IgD-negative memory B cell (primary cell): ENCODE data around the gene HECTD4. TPM values are rescaled to one million over a fixed set of nuclear protein-coding genes. Genes with fewer than 3 reads are reported as not detected.

Source experiments
- H3K27ac Mint-ChIP-seq, 3 donors: one replicate each; pipeline ENCODE4 v1.8.0; 2020 to 2022; ENCODE audit warnings: mild to moderate bottlenecking in 3 of 3, mixed read lengths in 3 of 3, moderate library complexity in 1 of 3
- H3K27me3 Mint-ChIP-seq: one replicate; pipeline ENCODE4 v1.8.0; 2021; ENCODE audit warnings: mixed read lengths
- H3K36me3 Mint-ChIP-seq: one replicate; pipeline ENCODE4 v1.8.0; 2020; ENCODE audit warnings: mild to moderate bottlenecking, mixed read lengths
- H3K4me1 Mint-ChIP-seq, 3 donors: one replicate each; pipeline ENCODE4 v1.8.0; 2020 to 2022; ENCODE audit warnings: mixed read lengths in 3 of 3, mild to moderate bottlenecking in 1 of 3
- H3K4me3 Mint-ChIP-seq, 4 donors: one replicate each; pipeline ENCODE4 v1.8.0; 2020 to 2022; ENCODE audit warnings: mild to moderate bottlenecking in 4 of 4, mixed read lengths in 4 of 4, moderate library complexity in 3 of 4
- H3K9me3 Mint-ChIP-seq, 3 donors: one replicate each; pipeline ENCODE4 v1.8.0; 2020 to 2021; ENCODE audit warnings: mixed read lengths in 3 of 3, mild to moderate bottlenecking in 1 of 3
- polyA plus RNA-seq: library from polyadenylated mRNA; unstranded; fragments of 300-500 nt; fragmentation: Illumina TruSeq; gene quantifications from one replicate; pipeline ENCODE4 v1.2.3, GENCODE V29; 2021

Gene HECTD4
- polyA plus RNA-seq, 1 donor from 2014 or later, result 6.8 TPM

GRCh38 chr12:112131686-112132085 is 250.5 kb downstream of the HECTD4 start:
- Mint-ChIP-seq H3K27ac (peak overlapping the region in 2 of 3 donors; percentile 86 to 88), H3K36me3 (peaks cover 3% of the 10 kb centered on the region), H3K27me3 (no peaks in the 10 kb centered on the region), H3K4me1 (peaks cover 28 to 44% (median 38%) of the 10 kb centered on the region in 3 donors), H3K9me3 (no peaks in the 10 kb centered on the region), H3K4me3 (peak overlapping the region in 2 of 4 donors; percentile 77 to 90)

- peaks cover 28 to 50% (median 44%) of the 10 kb centered on the region in 3 donors for H3K4me1 Mint-ChIP-seq
- H3K27ac Mint-ChIP-seq, result peak overlapping the region; percentile 68 to 88 (median 86)
- H3K4me3 Mint-ChIP-seq, result peak overlapping the region; percentile 55 to 90 (median 86)
- no peaks in the 10 kb centered on the region for H3K9me3 Mint-ChIP-seq
- H3K36me3 Mint-ChIP-seq, result peaks cover 3% of the 10 kb centered on the region
- no peaks in the 10 kb centered on the region for H3K27me3 Mint-ChIP-seq
Observed at GRCh38 chr12:112130441-112130998, 251.7 kb downstream of the HECTD4 start.

GRCh38 chr12:112126911-112127310 is 255.3 kb downstream of the HECTD4 start:
- peak overlapping the region; percentile 88 to 90 (median 90) for H3K4me3 Mint-ChIP-seq
- H3K9me3 Mint-ChIP-seq, result no peaks in the 10 kb centered on the region
- peaks cover 37 to 41% (median 39%) of the 10 kb centered on the region in 3 donors for H3K4me1 Mint-ChIP-seq
- H3K27me3 Mint-ChIP-seq, result no peaks in the 10 kb centered on the region
- peak overlapping the region; percentile 52 to 90 (median 88) for H3K27ac Mint-ChIP-seq
- H3K36me3 Mint-ChIP-seq, result peaks cover 3% of the 10 kb centered on the region

GRCh38 chr12:112126000-112126438 is 256.2 kb downstream of the HECTD4 start:
- Mint-ChIP-seq H3K9me3 (no peaks in the 10 kb centered on the region), H3K27ac (peak overlapping the region; percentile 52 to 88 (median 88)), H3K4me3 (peak overlapping the region; percentile 88 to 90 (median 90)), H3K4me1 (peaks cover 29 to 35% (median 33%) of the 10 kb centered on the region in 3 donors), H3K27me3 (no peaks in the 10 kb centered on the region), H3K36me3 (peaks cover under 1% of the 10 kb centered on the region)

GRCh38 chr12:112125250-112125999 is 256.8 kb downstream of the HECTD4 start, which contains the start of gene TRAFD1:
Gene TRAFD1, plus strand, starts transcription at chr12:112125560. Its CDS starts 4,963 bp downstream, at chr12:112130523.
- Mint-ChIP-seq H3K27ac (peak within 1 kb of the TSS; percentile 52 to 94 (median 88)), H3K36me3 (no peaks in the 10 kb centered on the region), H3K27me3 (no peaks in the 10 kb centered on the region), H3K9me3 (no peaks in the 10 kb centered on the region), H3K4me1 (peaks cover 27 to 31% (median 30%) of the 10 kb centered on the region in 3 donors), H3K4me3 (peak within 1 kb of the TSS; percentile 88 to 94 (median 90))

- Mint-ChIP-seq H3K36me3 (no peaks in the 10 kb centered on the region), H3K27ac (peak overlapping the region in 2 of 3 donors; percentile 52 to 88), H3K4me3 (peak overlapping the region in 3 of 4 donors; percentile 90 to 94 (median 90)), H3K27me3 (no peaks in the 10 kb centered on the region), H3K9me3 (no peaks in the 10 kb centered on the region), H3K4me1 (peaks cover 27 to 30% (median 27%) of the 10 kb centered on the region in 3 donors)
Observed at GRCh38 chr12:112124918-112125249, 257.3 kb downstream of the HECTD4 start.

GRCh38 chr12:112122823-112123690 is 259.2 kb downstream of the HECTD4 start:
- H3K27ac Mint-ChIP-seq, result no peak overlapping the region
- H3K27me3 Mint-ChIP-seq, result no peaks in the 10 kb centered on the region
- peaks cover 17 to 20% (median 19%) of the 10 kb centered on the region in 3 donors for H3K4me1 Mint-ChIP-seq
- no peaks in the 10 kb centered on the region for H3K9me3 Mint-ChIP-seq
- peaks cover 1% of the 10 kb centered on the region for H3K36me3 Mint-ChIP-seq
- H3K4me3 Mint-ChIP-seq, result no peak overlapping the region

- peaks cover 11 to 15% (median 14%) of the 10 kb centered on the region in 3 donors for H3K4me1 Mint-ChIP-seq
- no peaks in the 10 kb centered on the region for H3K9me3 Mint-ChIP-seq
- H3K4me3 Mint-ChIP-seq, result peak overlapping the region in 1 of 4 donors; percentile 53
- no peak overlapping the region for H3K27ac Mint-ChIP-seq
- no peaks in the 10 kb centered on the region for H3K27me3 Mint-ChIP-seq
- H3K36me3 Mint-ChIP-seq, result peaks cover 1% of the 10 kb centered on the region
Observed at GRCh38 chr12:112121780-112122565, 260.3 kb downstream of the HECTD4 start.

DNA sequence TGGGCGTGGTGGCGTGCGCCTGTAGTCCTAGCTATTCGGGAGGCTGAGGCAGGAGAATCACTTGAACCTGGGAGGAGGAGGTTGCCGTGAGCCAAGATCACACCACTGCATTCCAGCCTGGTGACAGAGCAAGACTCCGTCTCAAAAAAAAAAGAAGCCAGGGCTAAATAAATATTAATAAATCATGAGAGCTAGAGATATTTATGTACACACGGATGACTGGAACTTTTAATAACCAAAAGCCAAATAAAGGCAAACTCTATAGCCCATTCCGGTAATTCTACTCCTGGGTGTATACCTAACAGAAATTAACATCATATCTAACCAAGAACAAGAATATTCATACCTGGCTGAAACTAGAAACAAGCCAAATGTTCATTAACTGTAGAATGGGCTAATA is 264.5 kb downstream of the HECTD4 start:
- Mint-ChIP-seq H3K4me3 (no peak overlapping the region), H3K9me3 (peaks cover 0 to 2% (median 0%) of the 10 kb centered on the region in 3 donors), H3K36me3 (peaks cover 1% of the 10 kb centered on the region), H3K4me1 (peaks cover 0 to 4% (median 2%) of the 10 kb centered on the region in 3 donors), H3K27ac (no peak overlapping the region), H3K27me3 (no peaks in the 10 kb centered on the region)

- Mint-ChIP-seq H3K27ac (no peak overlapping the region), H3K36me3 (peaks cover 1% of the 10 kb centered on the region), H3K27me3 (no peaks in the 10 kb centered on the region), H3K4me3 (no peak overlapping the region), H3K4me1 (peaks cover 0 to 4% (median 2%) of the 10 kb centered on the region in 3 donors), H3K9me3 (peaks cover 0 to 2% (median 0%) of the 10 kb centered on the region in 3 donors)
Observed at GRCh38 chr12:112116232-112117060, 265.8 kb downstream of the HECTD4 start.

- Mint-ChIP-seq H3K27me3 (no peaks in the 10 kb centered on the region), H3K36me3 (peaks cover 1% of the 10 kb centered on the region), H3K4me3 (peak overlapping the region in 1 of 4 donors; percentile 28), H3K4me1 (no peaks in the 10 kb centered on the region), H3K9me3 (peaks cover 0 to 2% (median 0%) of the 10 kb centered on the region in 3 donors), H3K27ac (no peak overlapping the region)
Observed at GRCh38 chr12:112115259-112116045, 266.8 kb downstream of the HECTD4 start.

DNA sequence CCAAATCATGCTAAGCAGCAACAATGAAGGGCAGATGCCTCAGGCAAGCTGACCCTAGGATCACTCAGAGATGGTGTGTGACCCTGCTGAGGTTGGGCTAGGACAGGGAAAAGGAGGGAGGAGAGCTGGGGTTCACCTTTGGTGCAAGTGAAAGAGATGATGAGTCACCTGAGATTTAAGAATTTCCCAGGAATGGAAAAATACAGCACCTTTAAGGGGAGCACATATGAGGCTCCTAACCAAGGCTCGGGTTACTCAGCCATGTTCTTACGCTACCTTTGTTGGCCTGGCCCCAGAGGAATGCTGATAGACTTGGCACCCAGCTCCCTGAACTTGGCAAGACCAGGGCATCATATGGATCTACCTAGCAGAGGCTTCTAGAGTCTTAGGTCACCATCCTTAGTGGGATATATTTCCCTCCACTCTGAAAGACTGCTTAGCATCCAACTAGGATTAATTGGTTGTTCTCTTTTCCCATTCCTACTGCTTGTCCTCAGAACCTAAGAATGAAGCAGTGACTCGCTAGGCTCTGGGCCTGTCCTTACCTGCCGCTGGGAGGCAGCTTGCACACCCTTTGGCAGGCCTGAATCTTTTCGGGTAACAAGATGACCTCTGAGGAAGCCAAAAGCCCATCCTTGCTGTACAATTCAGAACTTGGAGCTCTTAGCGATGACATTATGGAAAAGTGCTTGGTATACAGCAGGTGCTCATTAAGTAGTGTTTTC is 269.7 kb downstream of the HECTD4 start:
- H3K4me1 Mint-ChIP-seq, result peaks cover 3 to 12% (median 5%) of the 10 kb centered on the region in 3 donors
- peak overlapping the region in 1 of 4 donors; percentile 35 for H3K4me3 Mint-ChIP-seq

More for the DNA sequence above, 269.7 kb downstream of the HECTD4 start:
- Mint-ChIP-seq H3K27ac (peak overlapping the region in 1 of 3 donors; percentile 27), H3K27me3 (no peaks in the 10 kb centered on the region), H3K36me3 (no peaks in the 10 kb centered on the region), H3K9me3 (peaks cover 0 to 2% (median 0%) of the 10 kb centered on the region in 3 donors)
